Measurements from ENCODE around the gene C1orf210.

Gene C1orf210

GRCh38 chr1:43246466-43247213, 38.7 kb downstream of the C1orf210 start:
- no peak for DNase-seq

GRCh38 chr1:43243299-43243698, 42.1 kb downstream of the C1orf210 start:
- DNase-seq: no peak

GRCh38 chr1:43241413-43241836, 44.0 kb downstream of the C1orf210 start:
- DNase-seq: no peak

- peak; percentile 50 to 66 (median 54) for DNase-seq
These were observed 45.9 kb downstream of the C1orf210 start for GRCh38 chr1:43239484-43239883.

- no peak for DNase-seq
These were observed 46.4 kb downstream of the C1orf210 start for GRCh38 chr1:43238991-43239469.

- peak; percentile 67 to 76 (median 69) for DNase-seq
These were observed 47.3 kb downstream of the C1orf210 start for GRCh38 chr1:43238085-43238484.

GRCh38 chr1:43237121-43237520, 48.3 kb downstream of the C1orf210 start:
- DNase-seq: no peak

- peak; percentile 27 to 36 (median 28) for DNase-seq
These were observed 49.8 kb downstream of the C1orf210 start for GRCh38 chr1:43235451-43236121.

- no peak for DNase-seq
These were observed 50.3 kb downstream of the C1orf210 start for GRCh38 chr1:43235040-43235439.

- DNase-seq: no peak
These were observed 51.1 kb downstream of the C1orf210 start for GRCh38 chr1:43234267-43234666.

GRCh38 chr1:43233631-43234030, 51.8 kb downstream of the C1orf210 start:
- no peak for DNase-seq

- no peak for DNase-seq
These were observed 52.9 kb downstream of the C1orf210 start for GRCh38 chr1:43232482-43232881.

- DNase-seq: peak; percentile 47 to 56 (median 53)
These were observed 53.3 kb downstream of the C1orf210 start for GRCh38 chr1:43232074-43232473.
